IPS DF 6.9 (cell line): ENCODE measurements around the gene RELA.

ENCODE experiments used
- DNase-seq: peaks from one replicate; pipeline ENCODE4 v3.0.0-alpha.2; 2013; ENCODE audit warnings: low read depth, low spot score
- H3K27ac ChIP-seq: one replicate; pipeline ENCODE4 v1.5.1; 2013; ENCODE audit warnings: low read length, control low read depth
- H3K27me3 ChIP-seq: 2 replicates; pipeline ENCODE4 v1.6.1; 2013; ENCODE audit warnings: mild to moderate bottlenecking, low read length; ENCODE audit not compliant: control insufficient read depth, insufficient read depth
- H3K36me3 ChIP-seq: 2 replicates; pipeline ENCODE4 v1.6.1; 2013; ENCODE audit warnings: low read length; ENCODE audit not compliant: control insufficient read depth, insufficient read depth
- H3K4me1 ChIP-seq: 2 replicates; pipeline ENCODE4 v1.6.1; 2013; ENCODE audit warnings: low read length; ENCODE audit not compliant: control insufficient read depth, insufficient read depth
- H3K4me3 ChIP-seq: 2 replicates; pipeline ENCODE4 v1.5.1; 2013; ENCODE audit warnings: mild to moderate bottlenecking, low read length
- H3K9me3 ChIP-seq: 2 replicates; pipeline ENCODE4 v1.6.1; 2013; ENCODE audit warnings: low read length, inconsistent platforms; ENCODE audit not compliant: control insufficient read depth, insufficient read depth
- WGBS: extraction: QIAGEN DNeasy Blood & Tissue Kit; methylation state at CpG from one replicate; pipeline ENCODE4 v1.1.7; 2013; ENCODE audit warnings: mixed read lengths, missing lambda C conversion rate; ENCODE audit not compliant: insufficient read length, insufficient coverage; 5-methylcytosine and 5-hydroxymethylcytosine counted together

Gene RELA

DNA sequence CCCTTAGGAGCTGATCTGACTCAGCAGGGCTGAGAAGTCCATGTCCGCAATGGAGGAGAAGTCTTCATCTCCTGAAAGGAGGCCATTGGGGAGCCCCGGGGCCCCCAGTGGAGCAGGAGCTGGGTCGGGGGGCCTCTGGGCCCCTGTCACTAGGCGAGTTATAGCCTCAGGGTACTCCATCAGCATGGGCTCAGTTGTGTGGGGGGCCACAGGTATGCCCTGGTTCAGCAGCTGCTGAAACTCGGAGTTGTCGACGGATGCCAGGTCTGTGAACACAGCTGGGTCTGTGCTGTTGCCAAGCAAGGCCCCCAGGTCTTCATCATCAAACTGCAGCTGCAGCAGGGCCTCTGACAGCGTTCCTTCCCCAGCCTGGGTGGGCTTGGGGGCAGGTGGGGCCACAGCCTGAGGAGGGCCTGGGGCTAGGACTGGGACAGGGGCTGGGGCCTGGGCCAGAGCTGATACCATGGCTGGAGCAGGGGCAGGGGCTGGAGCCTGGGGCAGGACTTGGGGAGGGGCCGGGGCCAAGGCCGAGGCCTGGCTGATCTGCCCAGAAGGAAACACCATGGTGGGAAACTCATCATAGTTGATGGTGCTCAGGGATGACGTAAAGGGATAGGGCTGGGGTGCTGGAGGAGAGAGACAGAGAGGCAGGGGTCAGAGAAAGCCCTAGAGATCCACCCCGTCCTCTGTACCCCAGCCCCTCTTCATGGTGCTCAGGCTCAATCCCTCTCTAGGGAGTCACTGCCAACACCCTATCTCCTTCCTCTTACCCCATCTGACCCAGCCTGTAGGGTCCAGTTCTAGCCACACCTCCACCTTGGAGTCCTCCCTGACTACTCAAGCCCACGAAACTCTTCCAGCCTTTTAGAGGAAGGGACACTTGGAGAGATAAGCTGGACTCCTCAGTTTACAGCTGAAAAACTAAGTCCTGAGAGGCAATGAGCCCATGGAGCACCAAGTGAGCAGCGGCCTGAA, 8.1 kb downstream of the RELA start:
- peaks cover 2% of the 10 kb centered on the region; the same call in 1 of the 2 replicates for H3K4me1 ChIP-seq
- no peak overlapping the region for H3K27ac ChIP-seq
- H3K36me3 ChIP-seq: peaks cover 30% of the 10 kb centered on the region
- H3K9me3 ChIP-seq: no peaks in the 10 kb centered on the region
- no peaks in the 10 kb centered on the region for H3K27me3 ChIP-seq
- no CpG with 5 or more reads among the region's 14 CpGs for WGBS
- no peak for DNase-seq
- H3K4me3 ChIP-seq: no peak overlapping the region

DNA sequence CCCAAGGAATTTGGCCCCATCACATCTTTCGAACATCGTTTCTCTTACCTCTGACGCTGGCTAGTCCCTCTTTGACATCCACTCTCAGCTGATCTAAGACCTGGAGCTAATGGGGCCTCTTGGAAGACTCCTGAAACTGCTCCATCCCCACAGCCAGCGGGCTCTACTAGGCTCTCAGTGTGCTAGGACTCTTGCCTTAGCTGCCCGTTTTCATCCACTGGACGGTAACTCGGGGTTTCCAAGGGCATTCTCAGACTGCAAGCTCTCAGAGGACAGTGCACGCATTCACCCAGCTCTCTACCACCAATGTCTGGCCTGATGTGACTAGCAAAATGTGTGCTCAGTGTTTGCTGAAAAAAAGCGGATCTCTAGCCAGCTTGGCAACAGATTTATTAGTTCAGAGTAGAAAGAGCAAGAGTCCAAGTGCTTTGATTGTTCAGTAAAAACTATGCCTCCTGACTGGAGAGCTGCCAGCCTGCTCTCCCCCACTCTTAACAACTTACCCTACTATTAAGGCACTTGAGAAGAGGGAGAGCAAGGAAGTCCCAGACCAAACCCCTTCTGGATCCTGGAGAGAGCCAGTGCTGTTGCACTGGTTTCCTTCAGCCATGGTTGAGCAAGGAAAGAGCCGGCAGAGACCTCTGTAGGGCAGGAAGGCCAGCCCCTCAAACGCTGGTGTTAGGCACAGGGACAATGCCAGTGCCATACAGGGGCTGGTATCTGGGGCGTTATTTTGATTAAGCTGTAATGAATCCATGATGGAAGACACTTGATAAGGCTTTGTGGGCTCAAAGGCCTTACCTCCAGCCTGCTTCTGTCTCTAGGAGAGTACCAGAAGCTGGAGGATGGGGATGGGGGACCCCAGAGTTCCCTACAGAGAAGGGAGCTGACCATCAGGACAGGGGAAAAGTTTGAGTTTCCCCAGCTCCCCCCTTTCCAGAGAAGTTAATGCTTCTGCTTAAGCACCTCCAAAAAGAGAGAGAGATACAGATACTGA, 9.2 kb downstream of the RELA start:
- Histone ChIP-seq H3K9me3 (no peaks in the 10 kb centered on the region), H3K4me1 (peaks cover 2% of the 10 kb centered on the region; the same call in 1 of the 2 replicates), H3K4me3 (peak overlapping the region; percentile 57; the same call in 1 of the 2 replicates), H3K36me3 (peaks cover 28% of the 10 kb centered on the region), H3K27me3 (no peaks in the 10 kb centered on the region), H3K27ac (no peak overlapping the region)
- DNase-seq: no peak
- no CpG with 5 or more reads among the region's 12 CpGs for WGBS

DNA sequence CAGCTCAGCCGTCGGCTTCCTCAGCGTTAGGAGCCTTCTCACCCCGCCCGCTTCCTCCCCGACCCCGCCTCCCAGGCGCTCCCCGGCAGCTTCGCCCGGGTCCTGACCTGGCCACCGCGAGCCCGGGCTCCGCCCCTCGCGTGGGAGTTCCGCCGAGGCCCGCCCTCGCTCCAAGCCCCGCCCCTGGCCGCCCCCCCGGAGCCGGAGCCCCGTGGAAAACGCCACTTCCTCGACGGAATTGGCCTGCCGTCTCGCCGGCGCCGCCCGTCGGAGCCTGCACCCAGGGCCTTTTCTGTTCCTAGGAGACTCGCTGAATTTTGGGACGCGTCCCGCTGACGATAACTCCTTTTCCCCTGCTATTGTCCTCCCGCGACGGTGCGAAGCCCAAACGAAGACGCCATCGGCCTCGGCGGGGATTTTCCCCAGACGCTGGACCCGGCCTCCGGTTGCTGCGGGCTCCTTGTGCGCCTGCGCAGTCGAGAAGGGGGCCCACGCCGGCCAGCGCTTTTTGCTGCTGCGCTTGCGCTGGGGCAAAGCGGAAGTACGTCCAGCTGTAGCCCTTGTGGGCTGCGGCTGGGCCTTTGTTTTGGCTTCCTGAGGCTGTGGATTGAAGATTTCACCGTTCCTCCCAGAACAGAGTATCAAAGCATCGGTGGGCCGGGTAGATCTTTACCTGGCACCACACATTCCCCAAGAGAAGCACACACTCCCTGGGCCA, 10.0 kb downstream of the RELA start:
- DNase-seq: no peak
- Histone ChIP-seq H3K27ac (no peak overlapping the region), H3K4me3 (peak overlapping the region; percentile 57), H3K4me1 (peaks cover 2% of the 10 kb centered on the region; the same call in 1 of the 2 replicates), H3K36me3 (peaks cover 20% of the 10 kb centered on the region), H3K27me3 (no peaks in the 10 kb centered on the region), H3K9me3 (no peaks in the 10 kb centered on the region)
- no CpG with 5 or more reads among the region's 68 CpGs for WGBS

DNA sequence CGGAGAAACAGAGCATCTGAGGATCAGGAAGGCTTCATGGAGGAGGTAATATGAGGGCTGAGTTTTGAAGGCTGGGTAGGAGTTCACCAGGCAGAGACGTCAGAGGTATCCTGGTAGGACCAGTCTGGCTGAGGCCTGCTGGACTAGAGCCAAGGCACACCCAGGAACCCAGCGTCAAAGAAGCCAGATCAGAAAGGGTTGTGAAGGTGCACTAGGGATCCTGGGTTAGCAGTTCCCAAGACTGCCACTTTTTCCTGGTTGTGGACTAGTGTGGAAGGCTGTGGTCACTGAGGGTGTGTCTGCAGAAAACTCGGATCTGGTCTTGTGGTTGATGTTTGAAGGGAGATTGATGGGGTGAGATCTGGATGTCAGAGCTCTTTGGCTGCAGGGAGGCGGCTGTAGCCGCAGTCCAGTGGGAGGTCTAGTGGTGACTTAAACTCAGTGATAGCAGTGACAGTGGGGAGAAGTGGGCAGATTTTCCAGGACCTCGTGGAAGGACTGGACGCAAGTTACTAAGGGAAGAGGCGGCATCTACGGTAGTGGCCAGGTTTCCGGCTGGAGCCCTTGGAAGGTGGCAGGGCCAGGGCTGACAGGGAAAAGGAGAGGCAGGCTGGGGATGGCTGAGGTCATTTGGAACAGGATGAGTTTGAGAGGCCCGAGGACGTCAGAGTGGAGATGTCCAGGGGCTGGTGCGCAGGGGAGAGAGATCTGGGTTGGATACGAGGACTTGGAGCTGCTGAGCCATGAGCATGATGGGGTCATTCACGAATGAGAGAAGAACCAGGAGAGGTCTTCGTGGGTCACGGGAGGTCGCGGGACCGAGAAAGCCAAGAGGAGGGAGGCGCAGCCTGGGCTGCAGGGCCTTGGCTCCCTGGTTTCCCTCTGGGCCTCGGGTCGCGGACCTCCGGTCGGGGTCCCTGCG, 10.9 kb downstream of the RELA start:
- no peak for DNase-seq
- Histone ChIP-seq H3K27me3 (no peaks in the 10 kb centered on the region), H3K36me3 (peaks cover 13% of the 10 kb centered on the region), H3K27ac (no peak overlapping the region), H3K4me1 (peaks cover 2% of the 10 kb centered on the region; the same call in 1 of the 2 replicates), H3K9me3 (no peaks in the 10 kb centered on the region), H3K4me3 (peak overlapping the region; percentile 57; the same call in 1 of the 2 replicates)
- WGBS: no CpG with 5 or more reads among the region's 28 CpGs

GRCh38 chr11:65651339-65651588, 11.5 kb downstream of the RELA start:
- peaks cover 13% of the 10 kb centered on the region for H3K36me3 ChIP-seq
- H3K27me3 ChIP-seq: no peaks in the 10 kb centered on the region
- DNase-seq: no peak
- H3K9me3 ChIP-seq: no peaks in the 10 kb centered on the region
- no peak overlapping the region for H3K27ac ChIP-seq
- peaks cover 5% of the 10 kb centered on the region; the same call in 1 of the 2 replicates for H3K4me1 ChIP-seq
- no CpG with 5 or more reads among the region's 3 CpGs for WGBS
- H3K4me3 ChIP-seq: no peak overlapping the region

DNA sequence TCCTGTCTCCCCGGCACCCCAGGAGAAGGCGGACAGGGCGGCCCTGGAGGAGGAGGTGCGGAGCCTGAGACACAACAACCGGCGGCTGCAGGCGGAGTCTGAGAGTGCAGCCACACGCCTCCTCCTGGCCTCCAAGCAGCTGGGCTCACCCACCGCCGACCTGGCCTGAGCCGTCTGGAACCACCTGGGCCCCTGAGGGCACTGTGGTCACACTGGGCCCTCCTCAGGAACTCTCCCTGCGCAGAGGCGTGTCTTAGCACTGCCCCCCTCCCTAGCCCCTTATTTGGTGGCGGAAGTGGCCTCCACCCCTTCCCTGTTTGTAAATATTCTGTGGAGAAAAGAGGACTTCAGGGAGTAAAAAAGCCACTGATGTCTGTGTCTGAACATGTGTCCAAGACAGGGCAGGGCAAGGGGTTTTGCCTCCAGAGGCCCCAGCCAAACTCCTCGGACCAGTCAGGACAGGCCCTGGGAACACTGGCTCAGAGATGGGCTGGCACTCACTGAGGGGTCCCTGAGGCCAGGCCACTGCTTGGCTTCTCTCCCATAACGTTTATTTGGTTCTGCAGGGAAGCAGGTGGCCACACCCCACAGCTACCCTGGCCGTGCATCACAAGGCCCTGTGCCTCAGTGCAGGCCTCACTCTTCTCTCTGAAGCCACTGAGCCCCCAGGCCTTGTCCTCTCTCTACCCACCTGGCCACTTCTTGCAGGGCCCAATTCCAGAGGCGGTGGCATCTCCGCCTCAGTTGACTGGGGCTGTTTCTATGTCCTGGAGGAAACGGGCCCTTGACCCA, 12.0 kb downstream of the RELA start:
- no peak for DNase-seq
- no peaks in the 10 kb centered on the region for H3K9me3 ChIP-seq
- peaks cover 11% of the 10 kb centered on the region for H3K36me3 ChIP-seq
- no CpG with 5 or more reads among the region's 20 CpGs for WGBS
- H3K4me1 ChIP-seq: peaks cover 5% of the 10 kb centered on the region; the same call in 1 of the 2 replicates
- no peak overlapping the region for H3K27ac ChIP-seq
- H3K27me3 ChIP-seq: no peaks in the 10 kb centered on the region
- no peak overlapping the region for H3K4me3 ChIP-seq

- no CpG with 5 or more reads among the region's 16 CpGs for WGBS
- peaks cover 9% of the 10 kb centered on the region for H3K36me3 ChIP-seq
- H3K27me3 ChIP-seq: no peaks in the 10 kb centered on the region
- H3K9me3 ChIP-seq: no peaks in the 10 kb centered on the region
- no peak overlapping the region for H3K27ac ChIP-seq
- H3K4me3 ChIP-seq: no peak overlapping the region
- peaks cover 5% of the 10 kb centered on the region; the same call in 1 of the 2 replicates for H3K4me1 ChIP-seq
- DNase-seq: no peak
These were observed 12.8 kb downstream of the RELA start for GRCh38 chr11:65649656-65650546.

DNA sequence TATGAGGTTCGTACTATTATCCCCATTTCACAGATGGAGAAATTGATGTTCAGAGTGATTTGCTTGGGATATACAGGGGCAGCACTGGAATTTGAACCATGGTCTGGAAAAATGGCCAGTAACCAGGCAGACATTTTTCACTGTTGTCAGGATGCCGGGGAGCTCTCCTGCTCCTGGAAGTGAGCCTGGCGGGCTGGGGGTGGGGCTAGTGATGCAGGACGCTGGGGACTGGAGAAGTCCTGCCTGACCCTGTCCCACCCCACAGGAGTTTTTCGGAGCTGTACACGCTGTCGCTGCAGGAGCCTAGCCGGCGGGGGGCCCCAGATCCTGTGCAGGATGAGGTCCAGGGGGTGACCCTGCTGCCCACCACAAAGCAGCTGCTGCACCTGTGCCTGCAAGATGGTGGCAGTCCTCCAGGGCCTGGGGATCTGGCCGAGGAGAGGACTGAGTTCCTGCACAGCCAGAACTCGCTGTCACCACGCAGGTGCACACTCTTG, 13.7 kb downstream of the RELA start:
- Histone ChIP-seq H3K9me3 (no peaks in the 10 kb centered on the region), H3K27me3 (no peaks in the 10 kb centered on the region), H3K27ac (no peak overlapping the region), H3K36me3 (peaks cover 9% of the 10 kb centered on the region), H3K4me3 (no peak overlapping the region), H3K4me1 (peaks cover 6% of the 10 kb centered on the region)
- no CpG with 5 or more reads among the region's 12 CpGs for WGBS
- DNase-seq: no peak
